HepG2 (cell line): Measurements from ENCODE around the gene CIAPIN1. TPM values are rescaled to one million over a fixed set of nuclear protein-coding genes. Genes with fewer than 3 reads are reported as not detected.

Experiments used
- ATAC-seq: fragments of 200-7000 bp; cut with Tn5 transposase; 3 replicates; pipeline ENCODE4 v1.9.1; 2020; ENCODE audit warnings: mild to moderate bottlenecking, moderate library complexity
- BruUV-seq: library from RNA; stranded (reverse); fragments of 400-500 nt; replicated peaks from 2 replicates; lab custom pipeline; 2021; lab: Mats Ljungman, UMichigan
- CTCF ChIA-PET: fragments of 300-600 bp; formaldehyde crosslinking; extraction: SDS; loops from one replicate; lab custom pipeline; 2021; ENCODE audit warnings: low total read pairs, inconsistent platforms, low intra/inter-chr PET ratio; lab: Yijun Ruan, JAX
- POLR2A ChIA-PET: fragments of 350-600 bp; sonication (Branson Sonifier 250); formaldehyde crosslinking; loops from one replicate; lab custom pipeline; 2020; ENCODE audit warnings: antibody characterized with exemption, inconsistent platforms; lab: Yijun Ruan, JAX
- DNase-seq: peaks from one replicate; pipeline ENCODE4 v3.0.0-alpha.2; 2015; ENCODE audit warnings: low spot score
- FAIRE-seq: peaks from 3 replicates; lab custom pipeline; 2011; peaks lifted over from hg19 to GRCh38; lab: Jason Lieb, UNC
- H2AFZ ChIP-seq: one replicate; pipeline ENCODE4 v1.6.1; 2011; ENCODE audit warnings: low read length, inconsistent platforms
- H3K27ac ChIP-seq: fragments of 300-600 bp; 3 replicates; pipeline ENCODE4 v1.8.0; 2011; ENCODE audit warnings: mixed run types, mild to moderate bottlenecking, mixed read lengths, low read length, inconsistent platforms; ENCODE audit not compliant: insufficient read depth; ENCODE audit errors: extremely low read length
- H3K27me3 ChIP-seq, 2 experiments: fragments of 200-600 bp in 1 of 2; 2 replicates in 1 of 2; 3 replicates in 1 of 2; pipeline versions ENCODE4 v1.6.0 to v1.8.0; 2011; ENCODE audit warnings: low read length in 2 of 2, mild to moderate bottlenecking in 2 of 2, moderate library complexity in 2 of 2, inconsistent platforms in 1 of 2; ENCODE audit not compliant: insufficient read depth in 2 of 2, control insufficient read depth in 1 of 2
- H3K36me3 ChIP-seq, 2 experiments: fragments of 200-600 bp in 1 of 2; replicated peaks in 1 of 2; 2 replicates in 1 of 2; 3 replicates in 1 of 2; pipeline versions ENCODE4 v1.5.1 to v1.8.0; 2011; ENCODE audit warnings: low read length in 2 of 2, inconsistent platforms in 1 of 2; ENCODE audit not compliant: insufficient read depth in 2 of 2, control insufficient read depth in 1 of 2
- H3K4me1 ChIP-seq: 2 replicates; pipeline ENCODE4 v1.5.1; 2012; ENCODE audit warnings: low read length, inconsistent platforms; ENCODE audit not compliant: insufficient read depth
- H3K4me2 ChIP-seq: 2 replicates; pipeline ENCODE4 v1.6.0; 2011; ENCODE audit warnings: low read depth, low read length, inconsistent platforms
- H3K4me3 ChIP-seq, 3 experiments: fragments of 200-600 bp in 1 of 3; sonication (generic), shearing (Covaris generic) in 1 of 3; replicated peaks in 1 of 3; 2 replicates each; pipeline ENCODE4 v1.5.1; 2011 to 2016; ENCODE audit warnings: low read length in 3 of 3, inconsistent platforms in 2 of 3, low read depth in 2 of 3, mild to moderate bottlenecking in 2 of 3, control low read depth in 1 of 3, mixed read lengths in 1 of 3; ENCODE audit not compliant: insufficient read depth in 1 of 3
- H3K79me2 ChIP-seq: one replicate; pipeline ENCODE4 v1.6.1; 2011; ENCODE audit warnings: low read length, inconsistent platforms; ENCODE audit not compliant: insufficient read depth
- H3K9ac ChIP-seq: 2 replicates; pipeline ENCODE4 v1.6.0; 2011; ENCODE audit warnings: mild to moderate bottlenecking, low read depth, low read length, inconsistent platforms; ENCODE audit not compliant: insufficient read depth
- H3K9me3 ChIP-seq: 2 replicates; pipeline ENCODE4 v1.5.1; 2012; ENCODE audit warnings: mild to moderate bottlenecking, low read length
- H4K20me1 ChIP-seq: 2 replicates; pipeline ENCODE4 v1.6.0; 2011; ENCODE audit warnings: inconsistent platforms, mild to moderate bottlenecking, low read length, moderate library complexity; ENCODE audit not compliant: insufficient read depth
- CERS6 ChIP-seq: sonication (generic); formaldehyde crosslinking; IDR thresholded peaks from 2 replicates; pipeline ENCODE4 v1.5.0; 2020; ENCODE audit warnings: missing genetic modification reagents
- ETV5 ChIP-seq: IDR thresholded peaks from 2 replicates; pipeline ENCODE4 v1.6.1; 2018; ENCODE audit warnings: missing biosample characterization, missing genetic modification reagents, inconsistent platforms, borderline replicate concordance
- FOXA1 ChIP-seq, 2 experiments: fragments of 450-650 bp in 1 of 2; sonication (generic) in 1 of 2; formaldehyde crosslinking in 1 of 2; IDR thresholded peaks; 2 replicates each; pipeline versions ENCODE4 v1.4.0 to v1.6.1; 2016 to 2020; ENCODE audit warnings: missing genetic modification reagents in 1 of 2
- FOXK2 ChIP-seq: fragments of 450-650 bp; IDR thresholded peaks from 2 replicates; pipeline ENCODE4 v1.6.1; 2016
- LCORL ChIP-seq, 2 experiments: fragments of 450-650 bp in 1 of 2; sonication (generic) in 1 of 2; formaldehyde crosslinking in 1 of 2; IDR thresholded peaks; 2 replicates each; pipeline versions ENCODE4 v1.5.0 to v1.6.1; 2017 to 2020; ENCODE audit warnings: antibody characterized with exemption in 1 of 2, missing genetic modification reagents in 1 of 2
- MNT ChIP-seq: fragments of 450-650 bp; IDR thresholded peaks from 2 replicates; pipeline ENCODE4 v1.6.1; 2016
- PRMT3 ChIP-seq: sonication (generic); formaldehyde crosslinking; IDR thresholded peaks from 2 replicates; pipeline ENCODE4 v1.8.1; 2022; ENCODE audit warnings: low read depth, mild to moderate bottlenecking, moderate library complexity, missing genetic modification reagents, borderline replicate concordance
- RFXANK ChIP-seq: IDR thresholded peaks from 2 replicates; pipeline ENCODE4 v1.6.1; 2016
- SKIL ChIP-seq: sonication (generic); formaldehyde crosslinking; IDR thresholded peaks from 2 replicates; pipeline ENCODE4 v1.8.0; 2022; ENCODE audit warnings: missing genetic modification reagents, mild to moderate bottlenecking, moderate library complexity, borderline replicate concordance
- TCF12 ChIP-seq, 2 experiments: fragments of 450-650 bp in 1 of 2; sonication (generic) in 1 of 2; formaldehyde crosslinking in 1 of 2; IDR thresholded peaks; 2 replicates each; pipeline versions ENCODE4 v1.6.1 to v1.8.0; 2017 to 2022; ENCODE audit warnings: antibody characterized with exemption in 1 of 2, mild to moderate bottlenecking in 1 of 2, missing genetic modification reagents in 1 of 2, moderate library complexity in 1 of 2
- TRIM22 ChIP-seq: fragments of 450-650 bp; IDR thresholded peaks from 2 replicates; pipeline ENCODE4 v1.6.1; 2017
- ZC3H4 ChIP-seq: sonication (generic); formaldehyde crosslinking; IDR thresholded peaks from 2 replicates; pipeline ENCODE4 v1.4.0; 2020; ENCODE audit warnings: missing genetic modification reagents, borderline replicate concordance
- ZNF124 ChIP-seq: sonication (generic); formaldehyde crosslinking; IDR thresholded peaks from 2 replicates; pipeline ENCODE4 v1.4.0; 2020; ENCODE audit warnings: missing genetic modification reagents
- ZNF282 ChIP-seq: fragments of 450-650 bp; IDR thresholded peaks from 2 replicates; pipeline ENCODE4 v1.6.1; 2018; ENCODE audit not compliant: partially characterized antibody
- ZNF737 ChIP-seq: sonication (generic); formaldehyde crosslinking; IDR thresholded peaks from 2 replicates; pipeline ENCODE4 v1.5.0; 2020; ENCODE audit warnings: missing genetic modification reagents, mild to moderate bottlenecking, borderline replicate concordance
- WGBS: methylation state at CpG from one replicate; pipeline ENCODE4 v1.1.6; 2017; ENCODE audit warnings: low lambda C conversion rate; 5-methylcytosine and 5-hydroxymethylcytosine counted together
- in situ Hi-C: cut with HindIII; loops from 2 replicates; pipeline ENCODE4 v1.10.0; 2017; ENCODE audit warnings: low pct_unique_long_range_greater_than_20kb; ENCODE audit not compliant: extremely low pct_ligation_motif_present
- intact Hi-C: fragments of 100-400 bp; cut with micrococcal nuclease; formaldehyde crosslinking; loops from one replicate; pipeline ENCODE4 v1.10.0; 2022; ENCODE audit not compliant: unreplicated experiment
- polyA plus RNA-seq, 8 experiments: library from polyadenylated mRNA; depleted of rRNA in 3 of 8; stranded (reverse) in 7 of 8; unstranded in 1 of 8; fragments of >200 nt; fragmentation: Illumina TruSeq in 4 of 8; extraction: Trizol in 4 of 8; gene quantifications; 2 replicates each; pipeline versions ENCODE4 v1.2.1 to v1.2.3, GENCODE V29; 2011 to 2016; ENCODE audit warnings: low read depth in 4 of 8, missing spikeins in 1 of 8, mixed read lengths in 1 of 8; ENCODE audit not compliant: insufficient read depth in 1 of 8
- total RNA-seq, 5 experiments: library from RNA; depleted of rRNA; stranded (reverse); fragments of >200 nt; fragmentation: Illumina TruSeq; extraction: Trizol; gene quantifications; 2 replicates each; pipeline ENCODE4 v1.2.3, GENCODE V29; 2016; ENCODE audit warnings: low read depth in 1 of 5

Gene CIAPIN1
- total and polyA plus RNA-seq, 2 of the 13 experiments (the other 11 are each of a cell fraction or from before 2014, with no cell fraction given): 69.3 to 89.7 TPM

GRCh38 chr16:57389087-57389468 lies 58.1 kb downstream of the CIAPIN1 start:
- DNase-seq: no peak
- POLR2A ChIA-PET: no interaction called here
- Histone ChIP-seq H3K27me3 (peaks cover 4 to 12% of the 10 kb centered on the region in 2 experiments; a peak in 4 of 5 replicates), H3K9ac (no peak overlapping the region), H3K4me2 (no peak overlapping the region), H3K36me3 (no peaks in the 10 kb centered on the region), H3K79me2 (no peaks in the 10 kb centered on the region), H4K20me1 (no peaks in the 10 kb centered on the region), H3K9me3 (no peaks in the 10 kb centered on the region), H3K4me1 (peaks cover 42% of the 10 kb centered on the region), H2AFZ (no peak overlapping the region), H3K27ac (no peak overlapping the region), H3K4me3 (no peak overlapping the region)
- CTCF ChIA-PET: no interaction called here
- in situ Hi-C loops: no loop called here
- 45% methylated on average over 3 of the region's 3 CpGs for WGBS
- no peak for ATAC-seq
- peak; percentile 56 for FAIRE-seq
- TF ChIP-seq ZNF124 (CRISPR knock-in tag): no peak
- no peak for TF ChIP-seq PRMT3 (CRISPR knock-in tag)
- 0 out of 2 replicates have a peak, but pooled peaks have one; percentile 25 for TF ChIP-seq FOXK2
- TF ChIP-seq SKIL (CRISPR knock-in tag): 0 out of 2 replicates have a peak, but pooled peaks have one; percentile 5
- TF ChIP-seq ZC3H4 (CRISPR knock-in tag): no peak
- peak; percentile 3 for TF ChIP-seq ZNF282
- no peak for TF ChIP-seq ETV5
- TF ChIP-seq ZNF737 (CRISPR knock-in tag): no peak
- no peak for TF ChIP-seq LCORL (IDR thresholded peaks at IDR 0.05)
- no peak for TF ChIP-seq LCORL (CRISPR knock-in tag; IDR thresholded peaks at IDR 0.05)
- peak; percentile 78 for TF ChIP-seq MNT
- TF ChIP-seq RFXANK: no peak
- TF ChIP-seq CERS6 (CRISPR knock-in tag): no peak
- 0 out of 2 replicates have a peak, but pooled peaks have one; percentile 5 for TF ChIP-seq FOXA1 (IDR thresholded peaks at IDR 0.05)
- no peak for TF ChIP-seq FOXA1 (CRISPR knock-in tag; IDR thresholded peaks at IDR 0.05)
- TF ChIP-seq TRIM22: peak; percentile 9; the same call in 1 of the 2 replicates
- TF ChIP-seq TCF12 (IDR thresholded peaks at IDR 0.05): no peak
- no peak for TF ChIP-seq TCF12 (CRISPR knock-in tag; IDR thresholded peaks at IDR 0.05)
- intact Hi-C loops: no loop called here
- no TSS peak for BruUV-seq
